KBM-7 (cell line): ENCODE measurements around the gene TBC1D10A.

Experiments
- DNase-seq: peaks from one replicate; pipeline ENCODE4 v3.0.0-alpha.2; 2015
- in situ Hi-C: fragments of 300-500 bp; cut with MboI; formaldehyde crosslinking; loops from 2 replicates; pipeline ENCODE4 v1.14.3; 2020; ENCODE audit warnings: low sequenced_read_pairs, low pct_unique_long_range_greater_than_20kb, mixed read lengths

The TBC1D10A gene

GRCh38 chr22:30262112-30262511 is 64.6 kb downstream of the TBC1D10A start:
- in situ Hi-C loops, result no loop called here
- no peak for DNase-seq

DNA sequence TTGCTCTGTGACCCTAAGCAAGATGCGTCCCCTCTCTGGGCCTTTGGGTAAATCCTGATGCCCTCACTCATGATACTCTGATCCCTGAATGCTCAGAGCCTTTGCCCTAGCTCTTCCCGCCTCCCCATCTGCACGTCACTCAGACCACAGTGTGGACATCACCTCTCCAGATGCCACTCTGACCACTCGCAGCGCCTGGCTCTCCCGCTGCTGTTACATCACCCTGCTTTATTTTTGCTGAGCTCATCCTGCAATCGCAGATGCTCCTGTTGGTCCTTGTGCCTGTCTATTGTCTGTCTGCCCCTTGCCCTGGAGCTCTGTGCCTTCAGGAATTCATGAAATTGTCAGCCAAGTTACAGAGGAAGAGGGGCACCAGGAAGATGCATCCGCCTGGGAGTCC is 65.6 kb downstream of the TBC1D10A start:
- in situ Hi-C loops, result no loop called here

GRCh38 chr22:30260682-30261081 is 66.1 kb downstream of the TBC1D10A start:
- DNase-seq, result no peak
- in situ Hi-C loops, result no loop called here

More for the DNA sequence above, 65.6 kb downstream of the TBC1D10A start:
- DNase-seq, result no peak

- in situ Hi-C loops, result no loop called here
- no peak for DNase-seq
Measured at GRCh38 chr22:30260276-30260675, 66.5 kb downstream of the TBC1D10A start.

GRCh38 chr22:30254314-30254713 is 72.4 kb downstream of the TBC1D10A start:
- DNase-seq, result no peak
- in situ Hi-C loops, result no loop called here

- in situ Hi-C loops, result no loop called here
- no peak for DNase-seq
Measured at GRCh38 chr22:30253205-30253852, 73.4 kb downstream of the TBC1D10A start.

GRCh38 chr22:30252411-30253204 is 74.1 kb downstream of the TBC1D10A start:
- DNase-seq, result peak; percentile 47
- in situ Hi-C loops, result no loop called here

DNA sequence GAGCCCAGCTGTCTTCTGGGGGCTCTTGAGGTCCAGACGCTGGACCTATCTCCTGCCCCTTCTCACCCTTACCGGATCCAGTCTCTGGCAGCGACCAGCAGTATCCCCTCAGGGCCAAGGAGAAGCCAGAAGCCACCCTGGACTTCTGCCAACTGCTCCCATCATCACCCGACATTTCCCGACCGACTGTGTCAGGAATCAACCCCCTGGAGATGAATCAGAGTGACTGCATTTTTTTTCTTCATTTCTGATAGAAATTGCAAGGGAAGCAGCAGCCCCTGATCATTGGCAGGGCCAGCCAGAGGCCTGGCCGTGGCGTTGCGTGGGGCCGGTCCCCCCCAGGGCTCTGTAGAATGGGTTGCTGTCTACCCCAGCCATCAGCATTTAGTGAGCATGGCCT is 75.0 kb downstream of the TBC1D10A start:
- in situ Hi-C loops, result no loop called here
- DNase-seq, result no peak

- in situ Hi-C loops, result no loop called here
Measured at GRCh38 chr22:30250661-30251267, 76.0 kb downstream of the TBC1D10A start.

DNA sequence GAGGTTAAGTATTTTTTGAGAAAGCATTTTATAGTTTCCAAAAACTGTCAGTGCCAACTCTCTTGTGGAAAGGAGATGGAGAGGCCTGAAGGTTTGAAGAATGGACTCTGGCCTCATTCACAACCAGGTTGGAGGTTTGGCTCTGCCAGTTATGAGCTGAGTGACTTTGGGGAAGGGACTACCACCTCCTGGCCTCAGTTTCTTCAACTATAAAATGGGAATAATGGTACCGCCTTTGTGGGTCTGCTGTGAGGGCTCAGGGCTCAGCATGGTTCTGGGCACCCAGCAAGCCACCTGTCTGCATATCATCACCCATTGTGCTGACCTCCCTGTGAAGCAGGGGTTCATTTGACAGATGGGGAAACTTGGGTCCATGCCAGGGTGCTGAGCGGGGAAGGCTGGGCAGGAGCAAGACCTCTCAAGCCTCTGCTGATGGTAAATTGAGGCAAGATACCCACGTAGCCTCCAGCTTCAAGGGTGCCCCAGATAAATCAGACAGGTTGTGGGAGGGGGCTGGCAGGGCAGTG is 76.6 kb downstream of the TBC1D10A start:
- in situ Hi-C loops, result no loop called here
- no peak for DNase-seq

More at GRCh38 chr22:30250661-30251267, 76.0 kb downstream of the TBC1D10A start:
- DNase-seq, result no peak

DNA sequence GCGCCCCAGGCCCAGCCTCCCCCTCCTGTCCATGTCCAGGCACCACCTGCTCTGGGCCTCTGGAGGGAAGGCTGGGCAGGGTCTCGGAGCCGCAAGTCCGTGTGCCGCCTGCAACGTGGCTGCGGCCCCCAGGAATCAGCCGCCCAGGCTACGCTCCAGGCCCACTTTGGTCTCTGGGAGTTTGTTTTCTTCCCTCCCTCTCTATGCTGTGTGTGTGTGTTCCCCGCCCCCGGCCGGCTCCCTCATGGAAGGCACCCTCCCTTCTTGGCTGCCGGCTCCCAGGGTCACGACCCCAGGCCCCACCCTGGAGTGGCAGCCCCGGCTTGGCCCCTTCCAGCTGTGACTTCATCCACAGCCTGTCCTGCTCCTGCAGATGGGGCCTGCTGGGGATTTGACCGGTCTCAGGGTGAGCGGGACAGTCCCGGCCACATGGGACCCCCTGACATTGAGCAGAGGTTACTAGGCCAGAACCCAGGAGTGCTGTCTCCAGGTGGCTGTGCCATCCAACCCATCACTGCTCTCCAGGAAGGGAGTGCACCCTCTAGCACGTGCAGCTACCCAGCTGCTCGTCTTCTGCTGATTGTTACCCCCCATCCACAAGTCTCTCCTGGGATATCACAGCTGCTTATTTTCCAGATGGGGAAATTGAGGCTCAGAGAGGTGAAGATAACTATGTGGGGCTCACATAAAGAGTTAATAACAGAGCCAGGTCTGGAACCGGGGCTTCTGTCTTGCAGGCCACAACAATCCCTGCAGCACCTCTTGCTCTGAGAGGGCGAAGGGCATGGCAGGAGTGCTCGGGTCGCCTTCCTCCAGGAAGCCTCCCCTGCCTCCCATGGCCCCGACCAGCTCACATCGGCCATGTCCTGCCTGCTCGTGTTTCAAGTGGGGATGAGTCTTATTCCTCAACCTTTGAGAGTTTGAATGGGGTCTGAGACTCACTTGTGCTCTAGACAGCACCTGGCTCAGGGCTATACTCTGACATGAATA is 77.4 kb downstream of the TBC1D10A start:
- no peak for DNase-seq
- in situ Hi-C loops, result no loop called here

GRCh38 chr22:30248484-30248883 is 78.3 kb downstream of the TBC1D10A start:
- in situ Hi-C loops, result no loop called here
- no peak for DNase-seq

- in situ Hi-C loops, result no loop called here
- DNase-seq, result no peak
Measured at GRCh38 chr22:30247974-30248373, 78.8 kb downstream of the TBC1D10A start.

DNA sequence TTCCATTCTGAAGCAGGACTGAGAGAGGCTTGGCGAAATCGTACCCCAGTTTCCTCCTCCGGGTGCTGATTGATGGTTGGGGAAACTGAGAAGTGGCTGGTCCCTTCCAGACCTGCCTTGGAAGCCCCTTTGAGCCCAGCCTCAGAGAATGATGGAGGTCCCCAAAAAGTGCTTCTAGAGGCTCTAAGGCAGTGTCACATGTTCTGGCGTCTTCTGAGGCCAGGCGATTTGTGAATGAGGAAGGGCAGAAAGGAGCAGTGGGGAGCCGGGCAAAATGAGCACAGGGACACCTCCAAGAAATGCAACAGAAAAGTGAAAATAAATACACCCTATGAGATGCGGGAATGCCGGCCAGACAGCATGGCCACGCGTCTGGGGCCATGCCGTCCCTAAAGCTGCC is 79.2 kb downstream of the TBC1D10A start:
- DNase-seq, result no peak
- in situ Hi-C loops, result no loop called here

- DNase-seq, result no peak
- in situ Hi-C loops, result no loop called here
Measured at GRCh38 chr22:30246814-30247376, 79.8 kb downstream of the TBC1D10A start.

DNA sequence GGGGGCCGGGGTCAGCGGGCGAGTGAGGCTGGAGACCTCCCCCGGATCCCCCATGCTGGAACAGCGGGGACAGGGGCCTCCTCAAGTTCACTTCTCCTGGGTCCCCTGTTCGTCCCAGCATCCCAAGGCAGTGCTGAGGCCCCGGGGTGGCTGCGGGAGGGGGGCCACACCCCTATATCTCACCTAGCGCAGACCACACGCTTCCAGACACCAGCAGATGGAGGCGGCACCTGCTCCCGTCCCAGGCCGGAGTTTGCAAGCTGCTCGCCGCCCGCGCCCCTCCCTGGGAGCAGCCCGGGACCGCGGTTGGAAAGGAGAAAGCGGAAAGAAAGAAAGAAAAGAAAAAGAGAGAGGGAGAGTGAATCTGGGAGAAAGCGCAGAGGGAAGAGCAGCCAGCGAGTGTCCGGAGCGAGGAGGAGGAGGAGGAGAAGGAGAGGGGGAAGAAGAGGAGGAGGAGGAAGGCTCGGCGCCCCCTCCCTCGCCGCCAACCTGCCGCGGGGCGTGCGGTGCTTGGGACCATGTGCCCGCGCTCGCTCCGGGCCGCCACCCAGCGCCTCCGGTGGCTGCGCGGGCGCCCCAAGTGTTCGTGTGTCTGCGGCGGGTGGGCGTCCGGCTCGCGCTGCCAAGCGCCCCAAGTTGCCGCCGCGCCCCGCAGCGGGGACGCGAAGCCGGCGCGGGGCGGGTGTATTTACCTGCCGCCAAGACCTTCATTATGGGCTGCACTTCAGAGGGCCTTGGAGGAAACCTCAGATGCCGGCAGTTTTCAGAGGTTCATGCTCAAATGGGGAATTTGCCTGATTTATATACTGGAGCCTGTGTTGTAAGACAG is 80.5 kb downstream of the TBC1D10A start, which contains the start of gene LIF:
LIF (minus strand) TSS at position 775 of the 829 bp plus-strand sequence; CDS start at position 711, 64 bp downstream.
- in situ Hi-C loops, result no loop called here
- DNase-seq, result peak; percentile 45

DNA sequence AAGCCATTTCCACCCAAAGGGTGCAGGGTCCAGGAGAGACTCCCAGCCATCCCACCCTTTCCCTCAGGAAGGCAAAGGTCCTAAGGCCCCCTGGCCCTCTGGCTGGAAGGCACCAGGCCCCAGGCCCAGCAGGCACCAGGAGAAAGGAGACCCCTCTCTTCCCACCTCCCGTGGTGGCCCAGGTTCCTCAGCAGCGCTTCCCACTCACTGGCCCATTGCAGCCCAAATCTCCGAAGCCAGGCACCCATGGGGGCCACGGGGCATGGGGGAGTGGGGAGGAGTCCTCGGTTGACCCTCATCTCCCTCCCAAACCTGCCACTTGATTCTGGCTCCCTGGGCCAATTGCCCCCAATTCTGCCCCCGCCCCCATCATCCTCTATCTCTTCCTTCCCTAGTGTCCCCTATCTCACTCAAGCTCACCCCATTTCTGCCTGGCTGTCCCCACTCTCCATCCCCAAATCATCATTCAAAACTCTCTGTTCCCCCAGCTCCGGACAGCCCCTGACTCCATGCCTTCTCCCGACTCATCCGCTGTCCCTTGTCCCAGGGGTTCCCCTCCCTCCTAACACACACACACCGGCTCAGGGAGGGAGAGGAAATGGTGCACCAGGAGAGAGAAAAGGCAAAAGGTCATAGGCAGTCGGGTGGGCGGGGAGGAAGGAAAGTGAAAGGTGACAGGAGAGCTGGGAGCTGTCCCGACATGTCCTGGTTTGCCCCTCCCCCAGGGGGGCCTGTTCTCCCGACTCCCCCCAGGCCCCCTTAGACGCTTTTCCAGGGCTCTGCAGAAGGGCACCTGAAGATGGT is 81.4 kb downstream of the TBC1D10A start:
- DNase-seq, result no peak
- in situ Hi-C loops, result no loop called here
